ENCODE measurements around the gene NYNRIN. TPM values are rescaled to one million over a fixed set of nuclear protein-coding genes. Genes with fewer than 3 reads are reported as not detected.
A peak's percentile ranks its signal among the peaks of the same experiment; 100 is the strongest.

Gene NYNRIN
- polyA plus RNA-seq, 4 donors: 47.9 to 53.0 (median 49.6) TPM

- DNase-seq (ENCODE audit: low read depth in 4 of 4, low spot score in 2 of 4): no peak
Observed at GRCh38 chr14:24389226-24389848, 9.5 kb upstream of the NYNRIN start.

DNA sequence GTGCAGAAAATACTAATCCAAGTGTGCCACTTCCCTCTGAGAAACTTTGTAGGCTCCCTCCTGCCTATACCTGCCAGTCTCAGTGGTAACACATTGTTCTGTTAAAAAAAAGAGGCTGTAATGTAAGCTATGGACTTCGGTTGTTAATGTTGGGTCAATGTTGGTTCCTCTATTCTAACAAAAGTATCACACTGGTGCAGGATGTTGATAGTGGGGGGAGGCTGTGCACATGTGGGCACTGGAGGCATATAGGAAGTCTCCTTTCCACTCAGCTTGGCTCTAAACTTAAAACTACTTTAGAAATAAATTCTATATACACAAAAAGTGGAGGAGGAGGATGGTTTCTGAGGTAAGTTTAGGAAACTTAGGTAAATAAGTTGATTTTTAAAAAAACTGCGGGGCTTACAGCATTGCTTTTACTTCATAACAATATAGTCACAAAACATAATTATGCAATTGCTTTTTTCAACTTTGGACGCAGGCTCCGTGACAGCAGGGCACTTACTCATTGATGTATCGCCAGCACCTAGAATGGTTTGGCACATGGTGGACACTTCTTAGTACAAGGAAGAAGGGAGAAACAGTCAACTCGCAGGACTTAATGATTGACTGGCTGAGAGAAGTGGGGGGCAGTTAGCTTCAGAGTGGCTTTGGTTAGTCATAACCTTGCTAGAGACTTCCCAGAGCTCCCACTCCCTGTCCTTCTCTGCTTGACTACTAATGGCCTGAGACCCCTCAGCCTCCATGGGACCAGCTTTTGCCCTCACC is 7.9 kb upstream of the NYNRIN start:
- no peak for DNase-seq (ENCODE audit: low read depth in 4 of 4, low spot score in 2 of 4)

- peak in 1 of 4 donors; percentile 40 for DNase-seq (ENCODE audit: low read depth in 4 of 4, low spot score in 2 of 4)
Observed at GRCh38 chr14:24392325-24393091, 6.3 kb upstream of the NYNRIN start.

- DNase-seq (ENCODE audit: low read depth in 4 of 4, low spot score in 2 of 4): no peak
Observed at GRCh38 chr14:24394275-24394674, 4.5 kb upstream of the NYNRIN start.

GRCh38 chr14:24395609-24396582 is 2.9 kb upstream of the NYNRIN start:
- no peak for DNase-seq (ENCODE audit: low read depth in 4 of 4, low spot score in 2 of 4)

- DNase-seq (ENCODE audit: low read depth in 4 of 4, low spot score in 2 of 4): no peak
Observed at GRCh38 chr14:24397639-24398292, 1.0 kb upstream of the NYNRIN start.

GRCh38 chr14:24398293-24398652 is 530 bp upstream of the NYNRIN start:
- peak in 2 of 4 donors; percentile 75 to 82 for DNase-seq (ENCODE audit: low read depth in 4 of 4, low spot score in 2 of 4)

GRCh38 chr14:24399447-24399822 is 632 bp downstream of the NYNRIN start:
- DNase-seq (ENCODE audit: low read depth in 4 of 4, low spot score in 2 of 4): no peak

DNA sequence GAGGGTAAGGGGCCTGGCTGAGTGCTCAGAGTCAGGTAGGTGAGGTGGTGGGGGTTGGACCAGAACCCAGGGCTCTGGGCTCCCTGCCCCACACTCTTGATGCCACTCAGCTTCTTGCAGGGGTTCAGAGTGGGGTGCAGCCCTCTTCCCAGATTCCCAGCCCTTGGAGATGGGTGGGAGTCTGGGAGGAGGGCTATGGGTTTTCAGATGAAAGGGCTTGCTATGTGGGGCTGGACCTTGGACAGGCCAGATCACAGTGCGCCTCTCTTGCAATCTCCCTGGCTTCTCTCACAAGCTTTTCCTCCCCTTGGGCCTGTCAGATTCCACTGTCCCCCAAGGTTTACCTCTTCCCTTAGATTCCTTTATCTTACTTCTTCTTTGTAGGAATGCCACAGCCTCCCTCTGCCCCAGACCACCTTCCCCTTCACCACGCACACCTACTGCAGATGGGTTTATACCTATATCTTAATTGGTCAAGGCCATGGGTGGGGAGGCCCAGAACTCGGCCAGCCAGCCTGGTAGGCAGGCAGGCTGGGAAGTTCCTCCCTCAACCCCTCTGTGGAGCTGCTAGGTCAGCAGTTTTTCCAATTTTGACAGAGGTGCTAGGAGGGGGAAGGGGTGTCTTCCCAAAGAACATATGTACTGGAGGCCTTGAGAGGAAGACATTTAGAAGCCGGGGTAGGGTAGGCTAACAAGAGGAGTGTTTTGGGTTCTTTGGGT is 1.4 kb downstream of the NYNRIN start:
- no peak for DNase-seq (ENCODE audit: low read depth in 4 of 4, low spot score in 2 of 4)

DNA sequence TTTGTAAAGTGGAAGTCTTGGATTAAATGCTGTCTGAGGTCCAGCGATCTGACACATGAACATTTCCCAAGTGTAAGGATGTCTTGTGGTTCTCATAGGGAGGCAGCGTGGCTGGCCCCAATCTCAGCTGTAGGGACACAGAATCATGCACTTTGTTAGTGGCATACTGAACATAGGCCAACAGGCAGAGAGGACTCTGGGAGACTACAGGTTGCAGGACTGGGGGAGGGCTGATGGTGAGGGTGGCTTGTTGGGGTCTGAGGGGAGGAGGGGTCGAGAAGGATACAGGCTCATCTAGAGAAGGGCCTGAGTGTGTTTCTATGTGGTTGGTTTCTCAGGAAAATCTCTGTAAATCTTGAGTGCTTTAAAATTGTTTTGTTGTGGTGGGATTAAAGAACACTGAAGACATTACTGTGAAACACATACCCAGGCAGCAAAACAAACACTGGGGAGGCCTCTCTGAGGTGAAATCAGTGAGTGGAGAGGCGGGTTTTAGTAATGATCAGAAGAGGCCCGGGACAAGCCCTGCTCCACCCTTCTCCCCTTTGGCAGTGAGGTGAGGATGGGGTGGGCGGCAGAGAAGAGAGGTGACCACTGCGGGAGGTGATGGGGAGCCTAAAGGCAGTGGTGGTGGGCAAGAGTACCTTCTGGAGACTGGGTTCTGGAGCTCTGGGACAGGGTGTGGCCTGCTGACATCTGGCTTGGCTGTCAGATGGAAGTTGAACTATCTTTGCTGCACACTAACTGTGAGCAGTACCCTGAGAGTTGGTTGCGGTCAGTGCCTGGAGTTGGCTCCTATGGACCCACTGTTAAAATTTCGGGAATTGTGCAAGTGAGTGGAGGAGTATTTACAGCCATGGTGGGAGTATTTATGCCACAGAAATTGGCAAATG is 3.3 kb downstream of the NYNRIN start:
- no peak for DNase-seq (ENCODE audit: low read depth in 4 of 4, low spot score in 2 of 4)

- DNase-seq (ENCODE audit: low read depth in 4 of 4, low spot score in 2 of 4): no peak
Observed at GRCh38 chr14:24403294-24403998, 4.6 kb downstream of the NYNRIN start.

DNA sequence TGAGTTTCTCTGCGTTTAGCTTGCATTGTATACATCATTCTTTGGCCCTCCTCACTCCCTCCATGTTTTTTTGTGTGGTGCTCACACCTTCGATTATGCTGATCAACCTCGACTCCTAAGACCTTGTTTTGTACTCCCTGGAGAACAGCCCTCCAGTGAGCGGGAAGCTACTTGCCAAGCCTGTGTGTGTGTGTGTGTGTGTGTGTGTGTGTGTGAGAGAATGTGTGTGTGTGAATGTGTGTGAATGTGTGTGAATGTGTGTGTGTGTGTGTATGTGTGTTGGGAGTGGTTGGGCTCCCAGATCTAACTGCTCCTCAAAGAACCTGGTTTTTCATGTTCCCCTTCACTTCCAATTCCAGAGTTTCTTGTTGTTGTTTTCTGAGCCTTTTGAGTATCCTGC is 6.0 kb downstream of the NYNRIN start:
- no peak for DNase-seq (ENCODE audit: low read depth in 4 of 4, low spot score in 2 of 4)

DNA sequence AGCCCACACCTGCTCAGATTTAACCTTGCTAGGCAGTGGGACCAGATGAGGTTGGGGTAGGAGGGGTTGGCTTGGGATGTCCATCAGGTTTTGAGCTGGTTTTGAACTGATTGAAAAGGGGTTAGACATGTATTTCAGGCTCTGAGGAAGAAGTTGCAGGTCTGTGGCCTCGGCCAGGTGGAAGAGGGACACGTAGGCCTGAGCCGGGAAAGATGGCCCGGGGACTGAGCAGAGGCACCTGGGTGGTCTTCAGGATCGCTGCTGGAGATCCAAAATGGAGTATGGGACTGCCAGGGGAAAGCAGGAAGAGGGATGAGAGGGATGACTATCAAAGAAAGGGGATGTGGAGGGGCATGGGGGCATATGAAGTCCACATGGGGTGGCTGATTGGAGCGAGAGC is 7.6 kb downstream of the NYNRIN start:
- DNase-seq (ENCODE audit: low read depth in 4 of 4, low spot score in 2 of 4): no peak

DNA sequence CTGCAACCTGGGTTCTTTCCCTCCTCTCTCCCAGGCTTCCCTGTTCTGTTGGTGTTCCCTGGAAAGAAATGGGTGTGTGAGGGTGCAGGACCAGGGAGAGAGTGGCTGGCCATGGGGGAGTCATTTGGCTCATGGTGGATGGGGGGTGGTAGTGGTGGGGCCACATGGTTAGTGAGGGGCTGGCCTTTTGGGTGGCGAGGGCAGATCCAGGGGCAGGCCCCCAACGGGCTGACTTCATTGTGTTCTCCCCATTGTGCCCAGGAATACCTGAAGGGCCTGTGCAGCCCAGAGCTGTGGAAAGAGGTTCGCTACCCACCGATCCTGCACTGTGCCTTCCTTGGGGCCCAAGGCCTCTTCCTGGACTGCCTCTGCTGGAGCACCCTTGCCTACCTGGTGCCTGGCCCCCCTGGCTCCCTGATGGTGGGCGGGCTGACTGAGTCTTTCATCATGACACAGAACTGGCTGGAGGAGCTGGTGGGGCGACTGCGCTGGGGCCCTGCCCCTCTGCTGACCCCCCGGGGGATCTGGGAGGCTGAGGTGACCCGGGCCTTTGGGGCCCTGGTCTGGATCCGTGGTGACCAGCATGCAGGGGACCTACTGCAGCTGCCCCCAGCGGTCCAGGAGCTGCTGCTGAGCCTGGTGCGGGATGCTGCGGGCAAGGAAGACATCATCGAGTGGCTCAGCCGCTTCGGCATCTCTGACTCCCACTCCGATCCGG is 9.0 kb downstream of the NYNRIN start:
- no peak for DNase-seq (ENCODE audit: low read depth in 4 of 4, low spot score in 2 of 4)

DNA sequence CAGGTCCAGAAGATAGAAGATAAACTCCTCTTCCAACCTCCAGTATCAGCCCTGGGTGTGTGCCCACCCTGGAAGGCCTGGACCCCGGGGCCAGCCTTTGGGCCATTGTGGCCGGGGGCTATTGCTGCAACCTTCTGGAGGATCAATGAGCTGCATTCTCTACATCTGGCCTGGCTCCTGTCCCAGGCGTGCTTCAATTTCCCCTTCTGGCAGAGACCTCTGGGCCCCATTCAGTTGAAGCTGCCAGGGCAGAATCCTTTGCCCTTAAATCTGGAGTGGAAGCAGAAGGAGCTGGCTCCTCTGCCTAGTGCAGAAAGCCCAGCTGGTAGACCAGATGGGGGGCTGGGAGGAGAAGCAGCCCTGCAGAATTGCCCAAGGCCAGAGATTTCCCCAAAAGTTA is 10.0 kb downstream of the NYNRIN start:
- no peak for DNase-seq (ENCODE audit: low read depth in 4 of 4, low spot score in 2 of 4)

GRCh38 chr14:24409192-24409591 is 10.4 kb downstream of the NYNRIN start:
- no peak for DNase-seq (ENCODE audit: low read depth in 4 of 4, low spot score in 2 of 4)

DNA sequence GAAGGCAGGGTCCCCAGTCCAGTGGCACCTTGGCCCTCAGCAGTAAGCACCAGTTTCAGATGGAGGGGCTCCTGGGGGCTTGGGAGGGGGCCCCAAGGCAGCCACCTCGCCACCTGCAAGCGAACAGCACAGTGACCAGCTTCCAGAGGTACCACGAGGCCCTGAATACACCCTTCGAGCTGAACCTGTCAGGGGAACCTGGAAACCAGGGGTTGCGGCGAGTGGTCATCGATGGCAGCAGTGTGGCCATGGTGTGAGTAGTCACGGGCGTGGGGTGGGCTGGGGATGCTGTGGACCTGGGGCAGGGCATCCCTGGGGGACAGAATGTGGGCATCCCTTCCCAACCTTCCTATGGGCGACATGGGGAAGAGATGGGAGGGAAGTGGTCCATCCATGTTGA is 11.2 kb downstream of the NYNRIN start:
- no peak for DNase-seq (ENCODE audit: low read depth in 4 of 4, low spot score in 2 of 4)

Data from left renal cortex interstitium (tissue), 4 donors.